Osteoblast (primary cell): ENCODE measurements around the gene FAM162A. TPM values are rescaled to one million over a fixed set of nuclear protein-coding genes. Genes with fewer than 3 reads are reported as not detected.

ENCODE experiments used
- DNase-seq: peaks from one replicate; pipeline ENCODE4 v3.0.0; 2011; ENCODE audit warnings: low spot score, mixed read lengths; ENCODE audit not compliant: insufficient read length; ENCODE audit errors: missing footprints
- H2AFZ ChIP-seq: 2 replicates; pipeline ENCODE4 v1.6.0; 2011; ENCODE audit warnings: mild to moderate bottlenecking, low read length
- H3K27ac ChIP-seq: 2 replicates; pipeline ENCODE4 v1.5.1; 2011; ENCODE audit warnings: mild to moderate bottlenecking, low read depth, low read length, moderate library complexity
- H3K27me3 ChIP-seq: 2 replicates; pipeline ENCODE4 v1.6.0; 2012; ENCODE audit warnings: mild to moderate bottlenecking, control low read depth, inconsistent platforms, low read length, moderate library complexity; ENCODE audit not compliant: insufficient read depth
- H3K36me3 ChIP-seq: 2 replicates; pipeline ENCODE4 v1.5.1; 2011; ENCODE audit warnings: mild to moderate bottlenecking, low read length, control low read depth, moderate library complexity; ENCODE audit not compliant: insufficient read depth
- H3K4me1 ChIP-seq: 2 replicates; pipeline ENCODE4 v1.5.1; 2011; ENCODE audit warnings: mild to moderate bottlenecking, low read length, control low read depth, moderate library complexity; ENCODE audit not compliant: insufficient read depth
- H3K4me2 ChIP-seq: 2 replicates; pipeline ENCODE4 v1.6.0; 2011; ENCODE audit warnings: mild to moderate bottlenecking, low read length; ENCODE audit not compliant: insufficient read depth
- H3K4me3 ChIP-seq: fragments of 200-600 bp; sonication (generic); 3 replicates; pipeline ENCODE4 v1.5.1; 2012; ENCODE audit warnings: mild to moderate bottlenecking, low read length, inconsistent platforms; ENCODE audit not compliant: insufficient read depth
- H3K79me2 ChIP-seq: 2 replicates; pipeline ENCODE4 v1.6.0; 2012; ENCODE audit warnings: mild to moderate bottlenecking, low read length, control low read depth, inconsistent platforms; ENCODE audit not compliant: insufficient read depth
- H3K9me3 ChIP-seq: 2 replicates; pipeline ENCODE4 v1.5.1; 2011; ENCODE audit warnings: low read depth, low read length, control low read depth
- H4K20me1 ChIP-seq: 2 replicates; pipeline ENCODE4 v1.6.0; 2012; ENCODE audit warnings: mild to moderate bottlenecking, low read length, control low read depth; ENCODE audit not compliant: insufficient read depth
- CTCF ChIP-seq: IDR thresholded peaks from 2 replicates; pipeline ENCODE4 v1.5.1; 2011; ENCODE audit warnings: mild to moderate bottlenecking, low read depth, low read length, moderate library complexity; ENCODE audit errors: extremely low read depth
- total RNA-seq: library from RNA; depleted of rRNA; stranded (reverse); fragments of >200 nt; gene quantifications from 2 replicates; pipeline ENCODE4 v1.2.3, GENCODE V29; 2012

The FAM162A gene
- total RNA-seq, 1 donor, result 6.5 TPM

GRCh38 chr3:122391681-122392446, 7.9 kb downstream of the FAM162A start:
- DNase-seq, result no peak
- no peak overlapping the region for H2AFZ ChIP-seq
- no peaks in the 10 kb centered on the region for H3K9me3 ChIP-seq
- peaks cover 3% of the 10 kb centered on the region for H3K4me1 ChIP-seq
- TF ChIP-seq CTCF, result no peak
- no peaks in the 10 kb centered on the region for H3K79me2 ChIP-seq
- H3K27ac ChIP-seq, result no peak overlapping the region
- H3K36me3 ChIP-seq, result no peaks in the 10 kb centered on the region
- H3K4me2 ChIP-seq, result no peak overlapping the region
- H3K27me3 ChIP-seq, result no peaks in the 10 kb centered on the region
- no peak overlapping the region for H3K4me3 ChIP-seq
- H4K20me1 ChIP-seq, result no peaks in the 10 kb centered on the region

- no peak overlapping the region for H2AFZ ChIP-seq
- peak; percentile 78 for TF ChIP-seq CTCF
- H3K36me3 ChIP-seq, result no peaks in the 10 kb centered on the region
- H3K4me1 ChIP-seq, result peaks cover 3% of the 10 kb centered on the region
- H3K9me3 ChIP-seq, result no peaks in the 10 kb centered on the region
- no peak overlapping the region for H3K27ac ChIP-seq
- H4K20me1 ChIP-seq, result no peaks in the 10 kb centered on the region
- no peaks in the 10 kb centered on the region for H3K27me3 ChIP-seq
- no peak overlapping the region for H3K4me3 ChIP-seq
- H3K4me2 ChIP-seq, result no peak overlapping the region
- peak; percentile 60 for DNase-seq
- no peaks in the 10 kb centered on the region for H3K79me2 ChIP-seq
Observed at GRCh38 chr3:122392868-122393844, 9.2 kb downstream of the FAM162A start.

GRCh38 chr3:122394173-122394572, 10.2 kb downstream of the FAM162A start:
- no peak for TF ChIP-seq CTCF
- no peaks in the 10 kb centered on the region for H4K20me1 ChIP-seq
- H3K9me3 ChIP-seq, result no peaks in the 10 kb centered on the region
- no peak overlapping the region for H3K27ac ChIP-seq
- peak overlapping the region; percentile 37 for H2AFZ ChIP-seq
- H3K4me3 ChIP-seq, result no peak overlapping the region
- H3K36me3 ChIP-seq, result no peaks in the 10 kb centered on the region
- no peaks in the 10 kb centered on the region for H3K79me2 ChIP-seq
- no peak for DNase-seq
- H3K4me1 ChIP-seq, result peaks cover 3% of the 10 kb centered on the region
- H3K27me3 ChIP-seq, result no peaks in the 10 kb centered on the region
- H3K4me2 ChIP-seq, result no peak overlapping the region

GRCh38 chr3:122395582-122395981, 11.6 kb downstream of the FAM162A start:
- Histone ChIP-seq H3K79me2 (no peaks in the 10 kb centered on the region), H3K4me2 (no peak overlapping the region), H3K27ac (no peak overlapping the region), H3K36me3 (no peaks in the 10 kb centered on the region), H2AFZ (no peak overlapping the region), H3K4me3 (no peak overlapping the region), H3K4me1 (peaks cover 3% of the 10 kb centered on the region), H4K20me1 (no peaks in the 10 kb centered on the region), H3K27me3 (no peaks in the 10 kb centered on the region), H3K9me3 (no peaks in the 10 kb centered on the region)
- TF ChIP-seq CTCF, result no peak
- DNase-seq, result no peak
